GM20000 (cell line): ENCODE results near the gene RCOR2.

Source experiments
- DNase-seq: peaks from one replicate; pipeline ENCODE4 v3.0.0; 2012; ENCODE audit warnings: low spot score
- TF ChIP-seq, protein P1 (sequence below): IDR thresholded peaks from 2 replicates; pipeline ENCODE4 v1.5.1; 2012; ENCODE audit warnings: mild to moderate bottlenecking, control low read depth; ENCODE audit errors: extremely low read depth, missing control alignments

Gene RCOR2

GRCh38 chr11:63882555-63883242 lies 34.3 kb downstream of the RCOR2 start:
- TF ChIP-seq, protein P1, sequence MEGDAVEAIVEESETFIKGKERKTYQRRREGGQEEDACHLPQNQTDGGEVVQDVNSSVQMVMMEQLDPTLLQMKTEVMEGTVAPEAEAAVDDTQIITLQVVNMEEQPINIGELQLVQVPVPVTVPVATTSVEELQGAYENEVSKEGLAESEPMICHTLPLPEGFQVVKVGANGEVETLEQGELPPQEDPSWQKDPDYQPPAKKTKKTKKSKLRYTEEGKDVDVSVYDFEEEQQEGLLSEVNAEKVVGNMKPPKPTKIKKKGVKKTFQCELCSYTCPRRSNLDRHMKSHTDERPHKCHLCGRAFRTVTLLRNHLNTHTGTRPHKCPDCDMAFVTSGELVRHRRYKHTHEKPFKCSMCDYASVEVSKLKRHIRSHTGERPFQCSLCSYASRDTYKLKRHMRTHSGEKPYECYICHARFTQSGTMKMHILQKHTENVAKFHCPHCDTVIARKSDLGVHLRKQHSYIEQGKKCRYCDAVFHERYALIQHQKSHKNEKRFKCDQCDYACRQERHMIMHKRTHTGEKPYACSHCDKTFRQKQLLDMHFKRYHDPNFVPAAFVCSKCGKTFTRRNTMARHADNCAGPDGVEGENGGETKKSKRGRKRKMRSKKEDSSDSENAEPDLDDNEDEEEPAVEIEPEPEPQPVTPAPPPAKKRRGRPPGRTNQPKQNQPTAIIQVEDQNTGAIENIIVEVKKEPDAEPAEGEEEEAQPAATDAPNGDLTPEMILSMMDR = no peak
- DNase-seq = no peak

DNA sequence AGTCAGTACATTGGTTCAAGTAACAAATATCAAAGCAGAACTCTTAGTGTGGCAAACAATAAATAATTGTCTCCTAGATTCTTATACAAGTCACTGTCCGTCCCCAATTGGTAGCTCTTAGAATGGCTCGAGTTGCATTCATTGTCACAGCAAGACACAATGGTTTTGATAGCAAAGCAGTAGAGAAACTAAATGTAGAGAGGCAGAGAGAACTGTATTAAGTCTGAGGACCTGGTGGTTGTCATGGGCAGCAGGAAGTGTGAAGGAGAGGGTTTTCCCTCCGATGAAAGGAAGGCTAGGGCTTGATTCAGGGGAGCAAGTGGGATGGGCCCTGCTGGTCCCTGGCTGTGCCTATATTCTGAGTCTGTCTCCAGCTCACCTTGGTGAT lies 36.6 kb downstream of the RCOR2 start:
- TF ChIP-seq, protein P1 = no peak
- no peak for DNase-seq

DNA sequence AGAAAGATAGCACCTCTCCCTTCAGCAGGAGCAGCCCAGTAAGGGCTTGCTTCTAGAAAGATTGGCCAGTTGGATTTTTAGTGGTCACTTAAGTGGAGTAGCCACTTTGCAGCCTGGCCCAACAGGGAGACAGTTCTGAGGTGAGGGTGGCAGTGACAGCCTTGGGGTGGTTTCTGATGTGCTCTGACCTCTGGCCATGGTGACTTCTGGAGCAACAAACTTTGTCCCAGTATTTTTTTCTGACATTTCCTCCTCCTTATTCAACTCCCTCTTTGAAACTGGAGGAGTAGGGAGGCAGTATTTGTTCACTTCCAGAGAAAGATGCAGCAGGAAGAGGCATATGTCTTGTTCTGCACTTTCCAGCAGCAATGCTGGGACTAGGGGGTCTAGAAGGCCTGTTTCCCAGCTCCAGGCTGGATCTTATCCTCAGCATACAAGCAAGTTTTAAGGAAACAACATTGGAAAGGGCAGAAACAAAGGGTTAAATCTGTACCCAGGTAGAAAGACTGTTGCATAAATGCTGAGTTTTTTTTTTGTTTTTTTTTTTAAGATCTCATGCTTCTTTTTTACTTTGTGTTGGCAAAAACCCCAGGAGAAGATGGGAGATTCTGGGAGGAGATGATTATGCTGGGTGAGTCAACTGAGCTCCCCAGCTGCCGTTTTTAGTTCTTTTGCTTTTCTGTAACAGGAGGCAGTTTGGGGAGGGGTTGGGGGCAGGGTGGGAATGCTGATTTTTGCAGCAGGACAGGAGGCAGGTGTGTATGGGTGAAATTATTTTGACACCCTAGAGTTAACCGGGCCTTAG lies 37.2 kb downstream of the RCOR2 start:
- TF ChIP-seq, protein P1 = no peak
- no peak for DNase-seq

- TF ChIP-seq, protein P1 = no peak
- no peak for DNase-seq
Measured at GRCh38 chr11:63877658-63878241, 39.2 kb downstream of the RCOR2 start.

DNA sequence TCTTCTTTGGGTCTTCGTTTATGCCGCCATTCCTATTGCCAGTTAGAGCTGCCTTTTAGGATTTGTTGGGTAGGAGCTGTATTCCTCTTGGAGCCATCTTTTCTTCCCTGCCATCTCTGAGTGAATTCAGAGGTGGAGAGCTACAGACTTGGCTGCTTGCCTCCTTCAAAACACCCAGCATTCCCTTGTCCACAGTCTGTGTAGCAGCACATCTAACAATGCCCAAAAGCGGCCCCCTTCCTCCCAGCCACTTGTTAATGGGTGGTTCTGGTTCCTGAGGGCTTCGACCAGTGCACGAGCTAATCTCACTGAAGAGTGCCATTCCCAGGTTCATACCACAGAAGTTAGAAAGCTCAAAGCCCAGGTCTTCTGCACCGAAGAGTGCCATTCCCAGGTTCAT lies 40.3 kb downstream of the RCOR2 start:
- TF ChIP-seq, protein P1 = no peak
- DNase-seq = no peak

DNA sequence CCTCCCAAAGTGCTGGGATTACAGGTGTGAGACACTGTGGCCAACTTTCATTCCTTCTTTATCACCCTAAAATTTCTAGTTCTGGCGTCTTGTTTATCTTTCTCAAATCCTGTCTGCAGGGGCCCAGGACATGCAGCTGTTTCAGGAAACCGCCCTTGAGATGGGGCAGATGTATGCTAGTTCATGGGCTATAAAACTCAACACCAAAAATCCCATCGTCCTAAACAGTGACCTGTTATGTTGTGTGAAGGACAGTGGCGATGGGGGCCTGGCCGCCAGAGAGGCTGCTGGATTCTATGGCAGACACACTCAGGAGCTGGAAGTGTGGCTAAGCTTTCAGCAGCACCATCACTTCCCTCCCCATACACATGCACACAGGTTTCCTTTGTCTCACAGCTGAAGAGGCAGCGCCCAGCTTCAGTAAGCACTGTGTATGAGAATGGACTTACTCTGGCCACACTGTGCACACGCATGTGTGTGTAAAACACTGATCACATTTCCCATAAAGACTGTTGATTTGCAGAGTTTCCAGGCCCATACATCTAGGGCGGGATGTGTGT lies 41.4 kb downstream of the RCOR2 start:
- TF ChIP-seq, protein P1 = no peak
- no peak for DNase-seq

- DNase-seq = no peak
- TF ChIP-seq, protein P1 = no peak
Measured at GRCh38 chr11:63874511-63874910, 42.5 kb downstream of the RCOR2 start.
